C4-2B (cell line): ENCODE results near the gene ARID3B.

Experiments used
- ZFX ChIP-seq: fragments of 450-650 bp; IDR thresholded peaks from 2 replicates; pipeline ENCODE4 v1.6.1; 2017
- TF ChIP-seq, protein P1 (sequence below): fragments of 450-650 bp; conservative IDR thresholded peaks from 2 replicates; pipeline ENCODE4 v1.5.1; 2017; ENCODE audit warnings: mild to moderate bottlenecking

GRCh38 chr15:74610302-74610951 is 69.4 kb downstream of the ARID3B start:
- TF ChIP-seq, protein P1, sequence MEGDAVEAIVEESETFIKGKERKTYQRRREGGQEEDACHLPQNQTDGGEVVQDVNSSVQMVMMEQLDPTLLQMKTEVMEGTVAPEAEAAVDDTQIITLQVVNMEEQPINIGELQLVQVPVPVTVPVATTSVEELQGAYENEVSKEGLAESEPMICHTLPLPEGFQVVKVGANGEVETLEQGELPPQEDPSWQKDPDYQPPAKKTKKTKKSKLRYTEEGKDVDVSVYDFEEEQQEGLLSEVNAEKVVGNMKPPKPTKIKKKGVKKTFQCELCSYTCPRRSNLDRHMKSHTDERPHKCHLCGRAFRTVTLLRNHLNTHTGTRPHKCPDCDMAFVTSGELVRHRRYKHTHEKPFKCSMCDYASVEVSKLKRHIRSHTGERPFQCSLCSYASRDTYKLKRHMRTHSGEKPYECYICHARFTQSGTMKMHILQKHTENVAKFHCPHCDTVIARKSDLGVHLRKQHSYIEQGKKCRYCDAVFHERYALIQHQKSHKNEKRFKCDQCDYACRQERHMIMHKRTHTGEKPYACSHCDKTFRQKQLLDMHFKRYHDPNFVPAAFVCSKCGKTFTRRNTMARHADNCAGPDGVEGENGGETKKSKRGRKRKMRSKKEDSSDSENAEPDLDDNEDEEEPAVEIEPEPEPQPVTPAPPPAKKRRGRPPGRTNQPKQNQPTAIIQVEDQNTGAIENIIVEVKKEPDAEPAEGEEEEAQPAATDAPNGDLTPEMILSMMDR = no peak
- TF ChIP-seq ZFX = no peak
